Gastrocnemius medialis (tissue), 4 donors: ENCODE data around the gene EIF3L. TPM values are rescaled to one million over a fixed set of nuclear protein-coding genes. Genes with fewer than 3 reads are reported as not detected.

Experiments used
- ATAC-seq, 2 donors: fragments of 150-250 bp; one replicate each; pipeline ENCODE4 v1.9.1; 2016
- DNase-seq, 2 donors: peaks; one replicate each; pipeline ENCODE4 v3.0.0-alpha.2; 2019
- H3K27ac ChIP-seq, 4 donors: fragments of 200-600 bp; sonication (generic); 1 replicate in 1 of 4; 2 replicates in 3 of 4; pipeline ENCODE4 v1.5.1; 2016 to 2018; ENCODE audit warnings: mild to moderate bottlenecking in 2 of 4, moderate library complexity in 1 of 4
- H3K27me3 ChIP-seq, 3 donors: fragments of 200-600 bp; sonication (generic) in 2 of 3; 1 replicate in 1 of 3; 2 replicates in 2 of 3; pipeline versions ENCODE4 v1.5.1 to v1.6.0; 2016 to 2019; ENCODE audit warnings: mild to moderate bottlenecking in 1 of 3, moderate library complexity in 1 of 3
- H3K36me3 ChIP-seq, 2 donors: fragments of 200-600 bp; sonication (generic) in 1 of 2; one replicate each; pipeline ENCODE4 v1.5.1; 2017 to 2018
- H3K4me1 ChIP-seq, 2 donors: fragments of 200-600 bp; sonication (generic) in 1 of 2; one replicate each; pipeline ENCODE4 v1.5.1; 2016 to 2017; ENCODE audit warnings: mild to moderate bottlenecking in 2 of 2
- H3K4me3 ChIP-seq, 4 donors: fragments of 200-600 bp; sonication (generic) in 3 of 4; 1 replicate in 1 of 4; 2 replicates in 3 of 4; pipeline ENCODE4 v1.5.1; 2016 to 2019; ENCODE audit warnings: mild to moderate bottlenecking in 2 of 4
- H3K9me3 ChIP-seq, 3 donors: fragments of 200-600 bp; sonication (generic) in 2 of 3; 1 replicate in 1 of 3; 2 replicates in 2 of 3; pipeline ENCODE4 v1.5.1; 2016 to 2019
- POLR2A ChIP-seq, 2 donors: fragments of 450-650 bp; IDR thresholded peaks; one replicate each; pipeline ENCODE4 v1.6.1; 2017; ENCODE audit warnings: antibody characterized with exemption in 2 of 2, mild to moderate bottlenecking in 2 of 2, moderate library complexity in 2 of 2
- in situ Hi-C, 4 donors: fragments of 200-750 bp; cut with MboI; loops; one replicate each; pipeline versions ENCODE4 v1.15.0 to v1.8.0; 2017; ENCODE audit warnings: low sequenced_read_pairs in 4 of 4
- intact Hi-C: fragments of 100-400 bp; cut with DNase I; formaldehyde crosslinking; loops from one replicate; pipeline ENCODE4 v1.15.1; 2023; ENCODE audit warnings: low total_unique reads
- total RNA-seq, 4 donors: library from RNA; depleted of rRNA; stranded (reverse); fragments of >200 nt; gene quantifications; one replicate each; pipeline versions ENCODE4 v1.1.0 to v1.2.3, GENCODE V29; 2016
- TF ChIP-seq, protein P1 (sequence below), 5 experiments: fragments of 450-650 bp in 3 of 5; fragments of 200-600 bp in 2 of 5; sonication (generic) in 2 of 5; IDR thresholded peaks in 4 of 5; conservative IDR thresholded peaks in 1 of 5; 1 replicate in 4 of 5; 2 replicates in 1 of 5; pipeline ENCODE4 v1.5.1; 2016 to 2019; ENCODE audit warnings: antibody characterized with exemption in 5 of 5, mild to moderate bottlenecking in 3 of 5, moderate library complexity in 3 of 5

EIF3L gene
- total RNA-seq, 4 donors from 2014 or later, result 291 to 406 (median 343) TPM

DNA sequence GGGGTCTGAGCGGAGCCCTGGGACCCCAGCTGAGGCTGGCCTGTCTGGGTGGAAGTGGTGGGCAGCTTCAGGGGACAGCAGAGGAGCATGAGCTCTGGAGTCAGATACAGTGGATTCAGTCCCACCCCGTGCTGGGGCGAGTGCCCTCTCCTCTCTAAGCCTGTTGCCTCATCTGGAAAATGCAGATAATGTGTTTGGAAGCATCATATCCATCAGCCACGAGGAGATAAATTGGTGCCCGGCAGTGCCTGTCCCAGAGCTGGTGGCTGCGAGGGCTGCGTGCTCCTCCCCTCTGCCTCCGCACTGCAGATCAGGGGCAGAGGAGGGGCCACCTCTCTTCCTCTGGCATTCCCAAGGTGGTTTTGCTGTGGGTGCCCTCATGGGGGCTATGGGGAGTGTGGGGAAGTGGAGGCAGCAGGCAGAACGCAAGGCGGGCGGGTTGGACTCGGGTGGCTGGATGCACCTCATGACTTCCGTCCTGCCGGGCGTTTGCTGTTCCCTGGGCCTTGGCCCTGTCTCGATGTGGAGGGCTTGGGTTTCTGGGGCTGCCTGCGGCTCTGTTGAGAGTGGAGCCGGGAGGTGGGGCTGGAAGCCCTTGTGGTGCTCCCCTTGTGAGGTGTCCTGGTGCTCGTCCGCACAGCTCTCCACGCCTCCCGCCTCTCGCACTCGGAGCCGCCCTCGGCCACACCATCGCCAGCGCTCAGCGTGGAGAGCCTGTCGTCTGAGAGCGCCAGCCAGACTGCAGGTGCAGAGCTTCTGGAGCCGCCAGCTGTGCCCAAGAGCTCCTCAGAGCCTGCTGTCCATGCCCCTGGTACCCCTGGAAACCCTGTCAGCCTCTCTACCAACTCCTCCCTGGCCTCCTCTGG, 77.8 kb downstream of the EIF3L start:
- H3K4me3 ChIP-seq, result no peak overlapping the region
- no peak for TF ChIP-seq POLR2A (IDR thresholded peaks at IDR 0.05)
- TF ChIP-seq, protein P1, sequence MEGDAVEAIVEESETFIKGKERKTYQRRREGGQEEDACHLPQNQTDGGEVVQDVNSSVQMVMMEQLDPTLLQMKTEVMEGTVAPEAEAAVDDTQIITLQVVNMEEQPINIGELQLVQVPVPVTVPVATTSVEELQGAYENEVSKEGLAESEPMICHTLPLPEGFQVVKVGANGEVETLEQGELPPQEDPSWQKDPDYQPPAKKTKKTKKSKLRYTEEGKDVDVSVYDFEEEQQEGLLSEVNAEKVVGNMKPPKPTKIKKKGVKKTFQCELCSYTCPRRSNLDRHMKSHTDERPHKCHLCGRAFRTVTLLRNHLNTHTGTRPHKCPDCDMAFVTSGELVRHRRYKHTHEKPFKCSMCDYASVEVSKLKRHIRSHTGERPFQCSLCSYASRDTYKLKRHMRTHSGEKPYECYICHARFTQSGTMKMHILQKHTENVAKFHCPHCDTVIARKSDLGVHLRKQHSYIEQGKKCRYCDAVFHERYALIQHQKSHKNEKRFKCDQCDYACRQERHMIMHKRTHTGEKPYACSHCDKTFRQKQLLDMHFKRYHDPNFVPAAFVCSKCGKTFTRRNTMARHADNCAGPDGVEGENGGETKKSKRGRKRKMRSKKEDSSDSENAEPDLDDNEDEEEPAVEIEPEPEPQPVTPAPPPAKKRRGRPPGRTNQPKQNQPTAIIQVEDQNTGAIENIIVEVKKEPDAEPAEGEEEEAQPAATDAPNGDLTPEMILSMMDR (IDR thresholded peaks at IDR 0.05 in 4 of 5, conservative IDR thresholded peaks at IDR 0.05 in 1 of 5), result no peak
- no peaks in the 10 kb centered on the region for H3K27me3 ChIP-seq
- in situ Hi-C loops, result no loop called here
- no peaks in the 10 kb centered on the region for H3K4me1 ChIP-seq
- H3K36me3 ChIP-seq, result peaks cover 0 to 44% of the 10 kb centered on the region in 2 donors
- intact Hi-C loops, result no loop called here
- ATAC-seq, result no peak
- DNase-seq, result no peak
- H3K9me3 ChIP-seq, result no peaks in the 10 kb centered on the region
- no peak overlapping the region for H3K27ac ChIP-seq

DNA sequence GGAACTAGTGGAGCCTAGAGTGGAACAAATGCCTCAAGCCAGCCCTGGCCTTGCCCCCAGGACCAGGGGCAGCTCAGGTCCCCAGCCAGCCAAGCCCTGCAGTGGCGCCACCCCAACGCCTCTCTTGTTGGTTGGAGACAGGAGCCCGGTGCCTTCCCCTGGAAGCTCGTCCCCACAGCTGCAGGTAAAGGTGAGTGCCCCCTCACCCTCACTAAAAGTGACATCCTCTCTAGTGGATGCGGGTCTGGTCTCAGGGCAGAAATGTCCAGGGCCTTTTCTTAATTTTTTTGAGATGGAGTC, 78.4 kb downstream of the EIF3L start:
- DNase-seq (no peak), ATAC-seq (no peak)
- no peaks in the 10 kb centered on the region for H3K27me3 ChIP-seq
- H3K9me3 ChIP-seq, result no peaks in the 10 kb centered on the region
- intact Hi-C loops (no loop called here), in situ Hi-C loops (no loop called here)
- no peaks in the 10 kb centered on the region for H3K4me1 ChIP-seq
- H3K27ac ChIP-seq, result no peak overlapping the region
- no peak overlapping the region for H3K4me3 ChIP-seq
- peaks cover 0 to 44% of the 10 kb centered on the region in 2 donors for H3K36me3 ChIP-seq
- TF ChIP-seq, protein P1 (IDR thresholded peaks at IDR 0.05 in 4 of 5, conservative IDR thresholded peaks at IDR 0.05 in 1 of 5), result no peak
- TF ChIP-seq POLR2A (IDR thresholded peaks at IDR 0.05), result no peak

DNA sequence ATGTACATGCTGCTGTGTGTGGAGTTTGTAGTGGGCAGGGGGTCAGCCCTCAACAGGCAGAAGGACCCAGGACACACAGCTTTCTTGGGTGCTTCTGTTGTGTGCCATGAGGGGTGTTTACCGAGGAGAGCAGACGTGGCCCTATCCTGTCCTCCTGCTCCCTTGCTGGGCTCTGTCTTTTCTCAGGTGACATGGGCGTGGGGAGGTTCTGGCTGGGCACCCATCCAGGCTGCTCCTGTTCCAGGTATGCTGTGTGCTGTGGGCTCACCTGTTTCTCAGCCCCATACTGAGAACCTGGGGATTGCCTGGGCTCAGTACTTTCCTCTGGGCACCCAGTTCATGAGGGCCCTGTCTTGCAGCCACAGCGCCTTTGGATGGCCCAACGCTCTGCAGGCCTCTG, 80.2 kb downstream of the EIF3L start:
- H3K27me3 ChIP-seq, result no peaks in the 10 kb centered on the region
- H3K9me3 ChIP-seq, result no peaks in the 10 kb centered on the region
- DNase-seq (no peak), ATAC-seq (no peak)
- no peak overlapping the region for H3K27ac ChIP-seq
- TF ChIP-seq POLR2A (IDR thresholded peaks at IDR 0.05), result no peak
- TF ChIP-seq, protein P1 (IDR thresholded peaks at IDR 0.05 in 4 of 5, conservative IDR thresholded peaks at IDR 0.05 in 1 of 5), result no peak
- in situ Hi-C loops (no loop called here), intact Hi-C loops (no loop called here)
- peaks cover 0 to 44% of the 10 kb centered on the region in 2 donors for H3K36me3 ChIP-seq
- peaks cover 11 to 12% of the 10 kb centered on the region in 2 donors for H3K4me1 ChIP-seq
- H3K4me3 ChIP-seq, result no peak overlapping the region

DNA sequence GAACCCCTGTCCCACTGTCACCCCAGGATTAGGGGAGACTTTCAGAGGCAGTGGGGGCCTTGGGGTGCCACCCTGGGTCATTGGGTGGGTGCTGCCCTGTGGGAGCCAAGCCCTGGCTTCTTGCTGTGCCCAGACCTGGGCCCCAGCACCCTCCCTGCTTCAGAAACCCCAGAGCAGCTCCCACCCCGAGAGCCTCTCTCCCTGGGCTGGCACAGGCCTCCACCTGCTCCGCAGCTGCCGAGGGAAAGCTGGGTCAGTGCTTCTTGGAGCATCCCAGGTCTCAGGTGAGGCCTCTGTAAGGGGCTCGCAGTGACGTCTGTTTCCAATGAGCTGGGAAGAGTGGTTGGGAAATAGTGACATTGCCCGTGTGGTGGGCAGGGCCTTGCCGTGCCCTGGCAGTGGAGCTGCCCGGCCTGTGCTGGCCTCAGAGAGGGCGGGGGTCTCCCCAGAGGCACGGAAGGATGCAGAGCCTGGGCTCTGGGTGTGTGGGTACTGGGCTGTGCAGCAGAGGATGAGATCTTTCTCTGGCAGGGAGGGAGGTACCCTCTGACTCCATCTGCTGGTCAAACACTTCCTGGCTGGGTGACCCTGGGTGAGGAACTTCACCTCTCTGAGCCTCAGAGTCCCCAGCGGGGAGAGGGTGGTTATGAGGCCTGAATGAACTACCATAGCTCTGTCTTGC, 81.2 kb downstream of the EIF3L start:
- H3K27ac ChIP-seq, result no peak overlapping the region
- no peak for DNase-seq
- no peaks in the 10 kb centered on the region for H3K9me3 ChIP-seq
- in situ Hi-C loops, result no loop called here
- no peaks in the 10 kb centered on the region for H3K27me3 ChIP-seq
- intact Hi-C loops, result loop anchor here (5.0 kb wide), 1 partner anchor 43 kb away; no protein-coding TSS in a partner anchor
- H3K36me3 ChIP-seq, result peaks cover 0 to 38% of the 10 kb centered on the region in 2 donors
- no peak for TF ChIP-seq POLR2A (IDR thresholded peaks at IDR 0.05)
- TF ChIP-seq, protein P1 (IDR thresholded peaks at IDR 0.05 in 4 of 5, conservative IDR thresholded peaks at IDR 0.05 in 1 of 5), result peak in 2 of 5 experiments; percentile 22 to 29
- no peak for ATAC-seq
- H3K4me3 ChIP-seq, result no peak overlapping the region
- peaks cover 11 to 12% of the 10 kb centered on the region in 2 donors for H3K4me1 ChIP-seq
